Stimulated activated CD4-positive, alpha-beta T cell treated with anti-CD3 and anti-CD28 coated beads, TNF-alpha, amount 100 ng/mL, for 4 hours (primary cell): ENCODE measurements around the gene JAG2.

Source experiments
- DNase-seq, 3 experiments: peaks; one replicate each; pipeline ENCODE4 v3.0.0-alpha.2; 2020; ENCODE audit warnings: low read depth in 3 of 3

JAG2 gene

DNA sequence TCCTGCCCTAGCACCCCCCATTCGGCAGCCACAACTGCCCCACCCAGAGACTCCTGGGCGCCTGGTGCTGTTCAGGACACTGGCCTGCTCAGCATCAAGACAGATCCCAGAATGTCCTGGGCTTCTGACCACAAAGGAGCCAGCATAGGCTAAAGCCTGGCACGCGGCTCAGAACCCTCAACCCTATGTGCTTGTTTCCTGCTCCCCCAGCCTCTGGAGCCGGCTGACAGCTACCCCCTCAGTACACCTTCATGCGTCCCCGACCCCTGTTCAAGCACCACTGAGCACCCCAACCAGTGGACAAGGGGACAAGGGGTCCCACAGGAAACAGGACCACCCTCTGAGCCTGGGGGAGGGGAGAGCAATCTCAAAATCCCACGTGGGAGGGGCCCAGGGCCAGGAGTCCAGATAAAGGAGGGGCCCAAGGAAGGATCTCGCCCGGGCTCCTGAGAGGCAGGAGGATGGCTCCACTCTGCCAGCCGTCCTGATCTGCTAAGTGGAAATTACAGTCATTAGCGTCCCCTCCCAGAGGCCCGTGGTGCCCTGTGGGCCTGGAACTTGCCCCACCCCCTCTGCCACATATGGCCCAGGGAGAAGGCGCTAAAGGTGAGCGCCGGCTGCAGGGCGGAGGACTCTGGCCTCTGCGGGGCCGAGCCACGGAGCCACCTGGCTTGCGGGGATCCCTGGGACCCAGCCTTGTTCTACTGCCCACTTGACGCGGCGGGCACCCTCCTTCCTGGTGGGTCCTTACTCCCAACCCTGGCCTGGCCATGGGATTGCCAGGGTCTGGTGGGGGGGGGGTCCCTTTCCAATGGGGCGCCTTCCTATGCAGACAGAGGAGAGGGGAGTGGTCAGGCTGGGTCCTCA, 76.2 kb downstream of the JAG2 start:
- no peak for DNase-seq

DNA sequence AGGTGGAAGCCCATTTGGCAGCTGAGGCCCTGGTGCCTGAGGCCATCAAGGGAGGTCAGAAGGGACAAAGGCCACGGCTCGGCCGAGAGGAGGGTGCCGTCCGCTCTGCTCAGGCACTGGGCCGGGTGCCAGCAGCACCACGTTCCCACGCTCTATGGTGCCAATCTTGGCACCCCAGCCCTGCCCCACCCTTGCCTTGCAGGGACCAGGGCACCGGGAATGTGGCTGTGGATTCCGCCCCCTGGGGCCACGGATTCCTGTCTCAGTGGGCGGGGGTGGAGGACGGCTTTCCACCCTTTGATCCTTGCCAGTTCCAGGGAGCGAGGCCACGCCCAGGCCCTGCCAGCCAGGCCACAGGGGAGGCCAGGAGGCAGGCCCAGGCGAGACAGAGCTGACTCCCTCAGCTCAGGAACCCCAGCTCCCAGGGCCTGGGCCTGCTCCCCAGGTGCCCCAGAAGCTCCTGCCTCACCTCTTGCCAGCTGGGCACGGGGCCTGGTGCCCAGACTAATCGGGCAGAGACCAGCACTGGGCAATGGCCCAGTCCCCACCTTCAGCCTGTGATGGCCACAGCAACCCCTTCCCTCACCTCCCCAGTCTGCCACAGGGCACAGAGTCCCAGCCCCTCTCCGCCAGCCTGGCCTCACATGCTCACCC, 76.9 kb downstream of the JAG2 start:
- no peak for DNase-seq

- DNase-seq, result no peak
Measured at GRCh38 chr14:105091054-105091516, 77.5 kb downstream of the JAG2 start.
